GM18873 (cell line): ENCODE measurements around the gene PCNX2.
A peak's percentile ranks its signal among the peaks of the same experiment; 100 is the strongest.

Experiments used
- ATAC-seq: cut with Tn5 transposase; IDR thresholded peaks from one replicate; pipeline ENCODE4 v1.9.1; 2021; ENCODE audit warnings: mild to moderate bottlenecking, moderate library complexity, moderate number of reproducible peaks; ENCODE audit not compliant: unreplicated experiment, low FRiP score

PCNX2 gene, protein sequence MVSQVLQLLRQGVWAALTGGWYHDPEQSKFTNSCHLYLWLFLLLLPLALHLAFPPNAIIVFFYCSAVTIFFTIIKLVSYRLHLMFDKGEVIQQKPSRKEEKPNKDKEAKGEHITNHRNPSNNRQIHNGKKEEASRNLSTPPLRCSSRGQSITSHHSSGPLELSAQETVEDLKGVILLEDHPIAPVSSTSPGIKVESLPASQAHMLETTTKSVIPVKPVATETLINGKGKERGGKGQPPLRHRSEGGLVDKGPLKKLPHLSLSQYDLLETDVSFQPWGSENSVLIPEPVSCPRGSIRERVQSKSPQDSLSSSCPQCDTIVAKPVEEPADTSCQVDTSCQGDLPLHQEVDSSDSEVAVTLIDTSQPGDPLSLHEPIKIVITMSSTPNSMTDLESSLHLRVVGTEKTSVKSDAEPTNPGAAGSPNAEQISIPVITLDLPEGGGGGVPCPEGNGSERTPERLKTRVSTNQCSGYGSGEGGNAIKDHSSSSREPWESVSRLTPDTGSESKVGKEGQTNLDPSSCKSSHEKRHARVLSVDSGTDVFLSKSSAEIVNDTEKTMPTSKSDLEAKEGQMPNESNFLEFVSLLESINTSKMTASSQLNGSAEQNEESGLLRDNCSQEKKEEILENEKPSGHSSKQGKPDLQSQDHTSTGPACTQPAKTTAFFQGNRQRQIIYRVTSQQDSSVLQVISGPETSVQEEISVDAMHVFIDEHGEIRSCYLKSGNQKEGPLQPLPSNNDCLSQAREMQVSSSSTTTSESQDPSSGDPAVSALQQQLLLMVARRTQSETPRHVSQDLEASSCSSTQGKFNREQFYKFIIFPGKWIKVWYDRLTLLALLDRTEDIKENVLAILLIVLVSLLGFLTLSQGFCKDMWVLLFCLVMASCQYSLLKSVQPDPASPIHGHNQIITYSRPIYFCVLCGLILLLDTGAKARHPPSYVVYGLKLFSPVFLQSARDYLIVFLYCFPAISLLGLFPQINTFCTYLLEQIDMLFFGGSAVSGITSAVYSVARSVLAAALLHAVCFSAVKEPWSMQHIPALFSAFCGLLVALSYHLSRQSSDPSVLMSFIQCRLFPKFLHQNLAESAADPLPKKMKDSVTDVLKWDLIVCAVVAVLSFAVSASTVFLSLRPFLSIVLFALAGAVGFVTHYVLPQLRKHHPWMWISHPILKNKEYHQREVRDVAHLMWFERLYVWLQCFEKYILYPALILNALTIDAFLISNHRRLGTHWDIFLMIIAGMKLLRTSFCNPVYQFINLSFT (N-terminal part only)

DNA sequence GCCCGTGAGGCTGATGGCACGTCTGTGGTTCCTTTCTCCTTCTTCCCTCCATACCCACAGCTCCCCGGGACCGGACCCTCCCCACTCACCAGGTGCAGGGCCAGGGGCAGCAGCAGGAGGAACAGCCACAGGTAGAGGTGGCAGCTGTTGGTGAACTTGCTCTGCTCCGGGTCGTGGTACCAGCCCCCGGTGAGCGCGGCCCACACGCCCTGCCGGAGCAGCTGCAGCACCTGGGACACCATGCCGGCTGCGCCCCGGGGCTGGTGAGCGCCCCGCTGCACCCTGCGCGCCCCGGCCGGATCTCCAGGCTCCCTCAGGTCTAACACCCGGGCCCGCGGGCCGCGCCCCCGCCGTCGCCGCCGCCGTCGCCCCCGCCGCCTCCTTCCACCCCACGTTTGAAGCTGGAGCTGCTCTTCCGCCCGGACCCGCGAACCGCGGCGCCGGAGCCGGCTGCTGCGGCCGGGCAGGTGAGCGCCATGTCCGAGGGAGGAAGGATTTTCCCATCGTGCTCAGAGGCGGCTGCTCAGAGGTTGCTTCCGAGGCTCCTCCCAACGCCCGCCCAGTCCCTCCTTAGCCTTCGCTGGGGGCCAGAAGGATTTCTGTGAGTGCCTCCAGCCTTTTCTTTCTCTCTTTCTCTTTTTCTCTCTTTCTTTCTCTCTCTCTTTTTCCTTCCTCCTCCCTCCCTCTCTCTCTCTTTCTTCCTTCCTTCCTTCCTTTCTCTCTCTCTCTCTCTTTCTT, at the start of gene PCNX2:
TSS of gene PCNX2 (minus strand) at position 489 of the 738 bp plus-strand sequence. CDS start at position 242, 247 bp downstream.
- peak; percentile 78 for ATAC-seq

DNA sequence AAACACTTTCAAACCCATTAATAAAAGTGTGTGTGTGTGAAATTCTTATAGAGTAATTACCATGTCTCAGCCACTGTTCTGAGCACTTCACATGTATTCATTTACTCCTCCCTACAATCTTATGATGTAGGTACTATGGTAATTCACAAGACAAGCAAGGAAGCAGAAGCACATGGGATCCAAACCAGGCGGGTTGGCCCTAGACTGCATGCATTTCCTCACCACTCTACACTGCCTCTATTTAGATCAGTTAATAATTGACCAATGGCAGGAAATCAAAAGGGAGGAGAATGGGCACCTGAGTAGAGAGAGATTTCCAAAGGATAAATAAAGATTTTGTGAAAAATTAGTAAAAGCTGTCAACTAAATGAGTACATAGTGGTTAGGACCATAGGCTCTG, 47.7 kb upstream of the PCNX2 start:
- ATAC-seq = no peak

DNA sequence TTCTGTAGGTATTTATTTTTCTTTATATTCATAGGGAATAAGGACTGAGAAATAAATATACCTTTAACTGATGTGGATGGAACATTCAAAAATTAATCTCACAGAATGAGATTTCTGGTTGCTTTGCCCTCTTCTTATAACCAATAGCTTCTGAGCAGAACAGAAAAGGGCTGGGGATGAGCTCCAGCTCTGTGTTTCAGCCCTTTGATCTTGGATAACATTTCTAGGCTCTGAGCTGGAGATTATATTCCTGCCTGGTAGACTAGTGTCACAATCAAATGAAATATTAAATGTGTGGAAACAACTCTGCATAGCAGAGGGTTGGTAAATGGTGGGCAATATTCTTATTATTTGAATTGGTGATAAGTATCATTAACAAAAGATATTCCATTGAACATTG, 46.6 kb upstream of the PCNX2 start:
- ATAC-seq = no peak

- ATAC-seq = no peak
Observed at GRCh38 chr1:233340966-233341516, 45.5 kb upstream of the PCNX2 start.

DNA sequence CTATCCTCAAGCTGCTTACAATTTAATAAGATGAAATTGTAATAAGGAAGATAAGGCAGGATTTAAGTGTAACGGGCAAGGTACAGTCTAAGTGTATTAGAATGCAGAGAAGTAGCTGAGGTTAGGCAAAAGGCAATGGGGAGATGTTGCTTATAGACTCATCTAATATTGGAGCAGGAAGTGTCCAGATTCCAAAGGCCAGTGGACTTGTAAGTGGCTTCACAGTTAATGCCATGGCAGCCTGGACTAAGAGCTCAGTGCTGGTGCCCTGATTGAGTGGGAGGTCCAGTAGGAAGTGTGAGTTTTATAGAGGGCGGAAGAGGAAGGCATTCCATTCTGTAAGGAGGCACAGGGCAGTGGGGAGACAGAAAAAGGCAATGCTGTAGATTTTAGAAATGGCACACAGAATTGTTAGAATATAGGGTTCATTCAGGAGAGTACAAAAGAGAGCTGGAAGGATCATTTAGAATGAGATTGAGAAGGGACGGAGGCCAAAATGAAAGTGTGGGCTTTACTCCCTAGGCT, 44.6 kb upstream of the PCNX2 start:
- no peak for ATAC-seq

DNA sequence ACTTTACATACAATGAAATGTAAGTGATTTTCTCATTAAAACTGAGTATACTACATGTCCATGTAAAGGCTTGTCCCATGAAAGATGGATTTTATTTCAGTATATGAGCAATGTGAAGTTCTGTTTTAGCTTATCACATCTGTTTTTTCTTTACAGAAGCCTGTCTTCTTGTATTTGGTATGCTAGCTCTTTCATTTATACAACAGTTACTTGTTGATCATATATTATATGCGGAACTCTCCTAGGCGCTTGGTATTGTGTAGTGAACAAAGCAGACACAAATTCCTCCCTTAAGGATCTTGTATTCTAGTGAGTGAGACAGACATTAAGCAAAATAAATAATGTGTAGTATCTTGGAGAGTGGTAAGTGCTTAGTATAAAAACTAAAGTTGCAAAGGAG, 42.6 kb upstream of the PCNX2 start:
- no peak for ATAC-seq

DNA sequence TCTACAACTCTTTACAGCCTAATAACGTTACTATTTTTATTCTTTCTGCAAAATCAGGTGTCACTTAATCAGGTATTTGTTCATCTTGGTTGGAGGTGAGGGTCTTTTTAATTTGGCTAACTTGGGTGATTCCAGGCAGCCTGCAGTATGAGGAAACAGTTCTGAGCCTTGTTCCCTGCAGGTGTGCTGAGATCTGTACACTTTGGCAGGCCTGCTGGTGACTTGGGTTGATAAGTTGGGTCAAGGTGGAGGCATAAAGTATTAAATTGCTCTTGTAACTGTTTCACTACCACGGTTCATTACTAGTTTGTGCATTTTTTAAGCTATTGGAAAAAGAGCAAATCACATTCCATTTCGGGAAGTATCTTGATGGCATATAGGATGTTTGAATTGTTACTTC, 42.0 kb upstream of the PCNX2 start:
- ATAC-seq = no peak

GRCh38 chr1:233336554-233337456, 41.3 kb upstream of the PCNX2 start:
- no peak for ATAC-seq

DNA sequence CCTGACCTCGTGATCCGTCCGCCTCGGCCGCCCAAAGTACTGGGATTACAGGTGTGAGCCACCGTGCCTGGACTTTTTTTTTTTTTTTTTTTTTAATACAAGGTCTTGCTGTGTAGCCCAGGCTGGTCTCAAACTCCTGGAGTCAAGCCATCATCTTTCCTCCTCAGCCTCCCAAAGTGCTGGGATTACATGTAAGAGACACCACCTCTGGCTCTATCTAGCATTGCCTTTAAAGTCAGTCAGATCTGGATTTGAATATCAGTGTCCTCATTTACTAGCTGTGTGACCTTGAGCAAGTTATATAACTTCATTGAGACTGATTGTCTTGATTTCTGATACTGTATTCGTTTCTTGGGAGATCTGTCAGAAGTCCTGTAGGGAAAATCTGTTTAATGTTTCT, 38.6 kb upstream of the PCNX2 start:
- ATAC-seq = no peak

DNA sequence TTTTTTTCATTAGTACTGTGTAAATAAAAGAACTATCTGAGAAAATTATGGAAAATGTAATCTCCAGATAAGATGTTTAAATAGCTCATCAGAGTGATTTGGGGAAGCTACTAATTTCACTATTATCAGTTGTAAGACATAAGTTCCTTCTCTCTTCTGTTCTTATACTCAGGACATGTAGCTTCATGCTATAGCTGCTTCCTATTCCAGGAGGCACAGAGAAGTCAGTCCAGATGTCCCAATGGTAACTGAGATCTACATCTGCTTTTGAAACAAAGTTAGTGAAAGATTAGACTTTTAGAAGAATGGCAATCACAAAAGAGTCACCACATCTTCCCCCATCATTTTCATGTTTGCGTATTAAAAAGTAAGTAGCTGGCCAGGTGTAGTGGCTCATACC, 37.6 kb upstream of the PCNX2 start:
- no peak for ATAC-seq

GRCh38 chr1:233331676-233332519, 36.4 kb upstream of the PCNX2 start:
- no peak for ATAC-seq

DNA sequence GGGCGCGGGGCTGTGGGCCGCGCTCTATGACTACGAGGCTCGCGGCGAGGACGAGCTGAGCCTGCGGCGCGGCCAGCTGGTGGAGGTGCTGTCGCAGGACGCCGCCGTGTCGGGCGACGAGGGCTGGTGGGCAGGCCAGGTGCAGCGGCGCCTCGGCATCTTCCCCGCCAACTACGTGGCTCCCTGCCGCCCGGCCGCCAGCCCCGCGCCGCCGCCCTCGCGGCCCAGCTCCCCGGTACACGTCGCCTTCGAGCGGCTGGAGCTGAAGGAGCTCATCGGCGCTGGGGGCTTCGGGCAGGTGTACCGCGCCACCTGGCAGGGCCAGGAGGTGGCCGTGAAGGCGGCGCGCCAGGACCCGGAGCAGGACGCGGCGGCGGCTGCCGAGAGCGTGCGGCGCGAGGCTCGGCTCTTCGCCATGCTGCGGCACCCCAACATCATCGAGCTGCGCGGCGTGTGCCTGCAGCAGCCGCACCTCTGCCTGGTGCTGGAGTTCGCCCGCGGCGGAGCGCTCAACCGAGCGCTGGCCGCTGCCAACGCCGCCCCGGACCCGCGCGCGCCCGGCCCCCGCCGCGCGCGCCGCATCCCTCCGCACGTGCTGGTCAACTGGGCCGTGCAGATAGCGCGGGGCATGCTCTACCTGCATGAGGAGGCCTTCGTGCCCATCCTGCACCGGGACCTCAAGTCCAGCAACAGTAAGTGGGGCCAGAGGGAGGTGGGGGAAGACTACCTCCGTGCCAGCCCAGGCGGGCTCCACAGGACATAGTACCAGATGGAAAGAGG, 32.8 kb upstream of the PCNX2 start:
- ATAC-seq = peak; percentile 24

DNA sequence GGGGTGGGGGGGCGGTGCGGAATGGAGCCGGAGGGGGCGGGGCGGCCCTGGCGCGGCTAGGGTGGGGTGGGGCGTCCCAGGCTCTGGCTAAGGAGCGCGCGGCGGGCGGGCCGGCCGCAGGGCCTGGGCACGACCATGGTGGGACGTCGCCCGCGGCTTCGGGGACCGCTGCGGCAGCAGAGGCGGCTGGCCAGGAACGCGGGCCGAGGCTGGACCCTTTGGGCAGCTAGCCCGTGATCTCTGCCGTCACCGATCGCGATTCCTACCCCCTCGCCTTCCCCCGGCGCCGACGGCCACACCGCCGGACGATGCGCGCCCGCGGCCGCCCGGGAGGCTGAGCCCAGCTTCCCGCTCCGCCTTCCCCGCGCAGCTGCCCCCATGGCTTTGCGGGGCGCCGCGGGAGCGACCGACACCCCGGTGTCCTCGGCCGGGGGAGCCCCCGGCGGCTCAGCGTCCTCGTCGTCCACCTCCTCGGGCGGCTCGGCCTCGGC, 32.2 kb upstream of the PCNX2 start, which contains the start of gene MAP3K21:
TSS of gene MAP3K21 (plus strand) at position 74 of the 491 bp plus-strand sequence. CDS start at position 379, 305 bp downstream.
- ATAC-seq = peak; percentile 33

GRCh38 chr1:233326811-233327650, 31.5 kb upstream of the PCNX2 start:
- peak; percentile 43 for ATAC-seq

GRCh38 chr1:233326319-233326718, 30.8 kb upstream of the PCNX2 start:
- no peak for ATAC-seq

DNA sequence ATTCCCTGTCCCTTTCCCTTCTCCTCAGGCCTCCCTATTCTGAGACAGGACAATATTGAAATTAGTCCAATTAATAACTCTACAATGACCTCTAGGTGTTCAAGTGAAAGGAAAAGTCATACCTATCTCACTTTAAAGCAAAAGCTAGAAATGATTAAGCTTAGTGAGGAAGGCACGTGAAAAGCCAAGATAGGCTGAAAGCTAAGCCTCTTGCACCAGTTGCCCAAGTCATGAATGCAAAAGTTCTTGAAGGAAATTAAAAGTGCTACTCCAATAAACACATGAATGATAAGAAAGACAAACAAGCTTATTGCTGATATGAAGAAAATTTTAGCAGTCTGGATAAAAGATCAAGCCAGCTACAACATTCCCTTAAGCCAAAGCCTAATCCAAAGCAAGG, 28.2 kb upstream of the PCNX2 start:
- ATAC-seq = no peak
